GM18526 (cell line): ENCODE data around the gene KMT2C.

Source experiments
- POLR2A ChIP-seq: IDR thresholded peaks from 3 replicates; pipeline ENCODE4 v1.6.1; 2011; ENCODE audit not compliant: insufficient read length; ENCODE audit errors: extremely low read depth

KMT2C gene

DNA sequence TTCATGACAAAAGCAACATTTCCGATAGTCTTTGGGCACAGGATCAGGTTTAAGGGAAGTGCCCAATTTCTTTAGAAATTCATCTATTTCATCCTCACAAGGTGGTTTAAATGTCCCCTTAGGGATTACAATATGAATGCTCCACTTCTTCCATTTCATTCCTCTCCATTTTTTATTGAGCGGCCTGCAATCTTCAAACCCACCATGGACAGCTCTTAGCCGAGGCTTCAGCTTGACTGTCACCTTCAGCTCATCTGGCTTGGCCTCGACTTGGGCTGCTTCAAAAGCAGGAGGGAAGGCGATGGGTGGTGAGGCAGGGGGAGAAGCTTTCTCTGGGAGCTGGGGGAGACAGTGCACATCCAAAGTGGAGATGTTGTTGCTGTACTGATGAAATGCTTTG lies 287.1 kb downstream of the KMT2C start:
- TF ChIP-seq POLR2A, result no peak

DNA sequence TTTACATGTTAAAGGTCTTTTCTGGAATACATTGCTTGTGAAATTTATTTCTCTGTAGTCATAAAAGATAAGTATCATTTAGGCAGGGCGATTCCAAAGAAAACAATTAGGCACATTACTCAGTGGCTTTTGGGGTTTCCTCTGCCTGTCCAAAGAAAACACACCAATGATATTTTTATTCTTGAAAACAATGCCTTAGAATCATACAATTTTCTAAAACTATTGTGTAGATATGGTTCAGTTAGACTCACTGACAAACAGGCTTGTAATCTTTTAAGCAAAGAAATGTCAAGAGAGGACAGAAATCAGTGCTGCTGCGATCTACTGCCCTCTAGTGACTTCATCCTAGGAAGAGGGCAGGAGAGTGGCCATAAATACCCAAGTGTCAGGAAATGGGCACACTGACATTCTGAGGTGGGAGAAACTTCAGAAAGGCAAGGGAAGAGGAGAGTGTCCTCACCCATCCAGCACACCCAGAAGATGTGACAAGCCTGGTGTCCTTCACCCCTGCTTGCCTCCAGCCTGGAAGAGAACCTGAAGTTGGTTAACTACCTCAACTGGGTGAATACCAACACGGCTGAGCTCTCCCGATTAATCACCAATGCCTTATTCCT lies 289.8 kb downstream of the KMT2C start:
- TF ChIP-seq POLR2A, result no peak

DNA sequence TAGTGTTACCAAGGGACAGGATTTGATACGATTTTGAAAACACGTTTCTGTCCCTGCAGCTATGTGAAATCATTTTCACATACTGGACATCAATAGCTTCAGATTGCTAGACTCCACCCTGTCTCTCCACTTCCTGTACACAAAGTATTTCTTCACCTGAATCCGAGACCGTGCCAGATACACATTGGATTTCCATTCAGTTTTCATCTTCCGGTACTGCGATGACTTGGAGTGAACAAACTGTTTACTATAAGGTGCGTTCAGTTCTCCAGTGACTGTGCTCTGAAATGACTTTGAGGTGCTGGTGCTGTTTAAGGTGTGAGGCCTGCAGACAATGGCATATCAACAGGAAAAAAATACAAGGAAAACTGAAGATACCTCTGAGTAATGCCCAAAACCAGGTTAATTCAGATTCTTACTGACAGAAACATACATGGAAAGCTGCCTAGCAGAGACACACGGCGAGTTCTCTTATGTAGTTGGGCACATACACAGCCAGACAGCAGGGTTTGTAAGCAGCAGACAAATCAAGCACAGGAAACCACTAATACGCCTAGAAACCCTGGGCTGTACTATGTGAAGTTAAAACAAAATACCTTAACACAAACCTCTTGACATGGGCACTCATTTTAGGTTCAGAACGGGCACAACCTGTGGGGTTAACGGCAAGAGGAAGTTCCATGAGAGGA lies 291.1 kb downstream of the KMT2C start:
- no peak for TF ChIP-seq POLR2A

DNA sequence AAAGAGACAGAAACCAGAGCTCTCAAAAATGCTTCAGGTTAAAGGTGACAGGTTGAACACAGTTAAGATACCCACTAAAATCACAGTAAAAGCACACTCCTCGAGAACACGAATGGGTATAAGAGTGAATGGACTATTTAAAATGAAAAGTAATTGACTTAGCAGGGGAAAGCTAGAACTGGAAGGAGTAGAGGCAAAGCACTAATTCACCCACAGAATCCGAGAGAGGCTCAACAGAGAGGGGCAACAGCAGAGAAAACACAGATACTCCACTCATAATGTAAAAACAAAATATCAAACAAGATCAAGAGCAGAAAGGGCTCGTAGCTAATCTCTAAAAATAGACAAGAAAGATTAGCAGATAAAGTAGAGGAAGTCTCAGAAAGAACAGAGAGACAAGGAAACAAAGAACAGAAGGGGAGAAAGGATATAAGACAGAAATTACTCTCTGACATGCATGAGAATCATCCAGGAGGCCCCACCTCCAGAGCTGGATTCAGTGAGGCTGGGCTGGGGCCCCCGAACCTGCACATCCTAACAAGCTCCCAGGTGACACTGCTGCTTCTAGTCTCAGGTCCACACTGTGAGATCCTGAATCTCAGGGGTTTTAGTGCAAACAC lies 292.7 kb downstream of the KMT2C start:
- TF ChIP-seq POLR2A, result no peak

DNA sequence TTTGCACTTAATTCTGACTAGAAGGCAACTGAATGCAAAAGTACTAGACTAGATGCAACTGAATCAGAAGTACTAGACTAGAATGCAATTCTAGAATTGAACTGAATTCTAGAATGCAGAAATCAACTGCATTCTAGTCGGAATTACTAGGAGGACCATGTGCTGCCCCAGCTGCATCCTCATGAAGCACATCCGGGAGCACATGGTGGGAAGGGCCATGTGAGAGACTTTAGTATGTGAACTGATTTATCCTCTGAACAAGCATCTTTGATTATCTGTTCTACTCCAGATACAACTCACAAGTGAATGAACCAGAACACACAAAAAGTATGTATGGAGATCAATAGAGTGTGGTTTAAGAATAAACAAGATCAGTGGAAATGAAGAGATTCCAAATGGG lies 295.2 kb downstream of the KMT2C start:
- no peak for TF ChIP-seq POLR2A

DNA sequence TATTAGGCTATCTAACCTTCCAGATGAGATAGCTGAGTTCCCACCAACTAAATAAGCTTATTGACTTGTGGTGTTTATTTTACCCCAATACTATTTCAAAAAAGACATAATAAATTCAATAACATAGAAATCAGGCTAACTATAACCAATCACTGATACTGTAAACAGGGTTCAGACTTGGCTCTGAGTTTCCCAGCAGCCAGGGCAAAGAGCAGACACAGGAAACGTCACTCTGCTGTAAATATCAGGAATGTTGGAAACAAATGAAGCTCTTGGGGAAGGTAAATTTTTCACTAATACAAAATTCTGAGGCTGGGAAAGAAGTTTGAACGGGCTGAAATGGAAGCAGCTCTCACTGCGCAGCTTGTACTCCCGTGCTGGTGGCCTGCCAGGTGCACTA lies 295.7 kb downstream of the KMT2C start:
- no peak for TF ChIP-seq POLR2A

DNA sequence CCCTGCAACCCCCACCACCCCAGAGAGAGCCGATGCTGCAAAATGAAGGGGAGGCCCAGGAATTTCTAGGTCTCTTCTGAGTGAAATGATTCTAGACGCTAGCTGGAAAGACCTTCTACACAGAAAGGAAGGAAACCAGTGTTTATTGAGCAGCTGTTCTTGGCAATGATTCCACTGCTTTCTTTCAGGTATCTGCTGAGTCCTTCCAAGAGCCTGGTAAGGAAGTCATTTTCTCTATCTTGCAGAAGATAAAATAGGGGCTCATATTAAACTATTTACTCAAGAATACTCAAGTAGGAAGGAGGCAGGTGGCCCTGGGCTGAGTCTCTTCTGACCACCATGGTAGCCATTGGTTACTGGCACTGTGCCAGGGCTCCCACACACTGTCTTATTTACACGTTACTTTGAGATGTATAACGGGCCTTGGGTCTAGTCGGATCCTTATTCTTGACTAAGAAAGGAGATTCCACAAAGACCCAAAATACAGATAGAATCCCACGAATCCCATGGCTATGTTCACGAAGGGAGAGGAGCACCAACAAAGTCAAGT lies 298.3 kb downstream of the KMT2C start:
- TF ChIP-seq POLR2A, result no peak

DNA sequence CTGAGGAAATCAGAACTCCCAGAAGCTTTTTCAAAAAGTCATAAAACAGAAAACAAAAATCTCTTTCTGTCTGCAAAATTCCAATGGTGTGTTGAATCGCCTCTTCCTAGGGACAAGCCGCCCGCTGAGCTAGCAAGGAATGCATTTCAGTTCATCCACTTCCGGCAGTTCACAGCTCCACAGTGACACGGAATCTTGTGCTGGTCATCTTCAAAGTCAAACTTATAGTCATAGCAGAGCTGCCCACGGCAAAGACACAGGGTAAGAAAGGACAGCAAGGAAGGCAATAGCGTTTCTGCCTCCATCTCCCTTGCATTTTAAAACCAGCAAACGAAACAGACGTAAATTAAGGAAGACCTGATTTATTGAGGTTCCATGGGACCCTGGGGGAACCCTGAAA lies 299.1 kb downstream of the KMT2C start:
- TF ChIP-seq POLR2A, result no peak

DNA sequence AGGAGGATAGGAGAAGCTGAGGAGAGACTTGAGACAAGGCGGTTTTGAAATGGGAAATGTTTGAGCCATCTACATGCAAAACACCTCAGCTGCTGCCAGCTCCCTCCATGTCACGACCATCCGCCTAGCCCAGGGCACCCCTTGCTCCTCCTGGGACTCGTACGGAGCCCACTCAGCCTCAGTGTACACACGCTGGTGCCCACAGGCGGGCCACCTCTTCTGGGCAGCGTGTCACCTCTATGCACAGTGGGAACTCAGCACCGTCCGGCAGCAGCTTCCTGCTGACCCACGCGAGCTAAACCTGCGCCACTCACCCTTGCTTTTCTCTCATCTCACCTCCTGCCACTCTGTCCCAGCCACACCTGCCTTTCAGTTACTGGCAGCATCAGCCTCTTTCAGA lies 302.0 kb downstream of the KMT2C start:
- TF ChIP-seq POLR2A, result no peak

DNA sequence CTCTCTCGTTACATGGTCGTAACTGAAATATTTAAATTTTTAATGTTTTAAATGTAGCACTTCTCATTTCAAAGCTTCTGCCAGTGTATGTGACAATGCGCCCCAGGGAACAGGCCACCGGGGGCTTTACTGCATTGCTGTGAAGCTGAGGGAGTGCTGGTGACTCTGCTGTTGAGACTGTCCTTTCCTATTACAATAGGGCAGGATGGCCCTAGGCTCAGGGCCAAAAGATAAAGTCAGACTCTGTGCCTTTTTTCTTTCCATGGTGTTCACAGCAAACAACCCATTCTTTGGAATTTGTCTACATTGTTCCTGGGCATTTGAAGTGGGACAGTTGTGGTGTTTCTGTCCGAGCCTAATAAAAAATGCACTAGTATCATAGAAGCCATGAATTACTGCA lies 303.0 kb downstream of the KMT2C start:
- TF ChIP-seq POLR2A, result no peak

DNA sequence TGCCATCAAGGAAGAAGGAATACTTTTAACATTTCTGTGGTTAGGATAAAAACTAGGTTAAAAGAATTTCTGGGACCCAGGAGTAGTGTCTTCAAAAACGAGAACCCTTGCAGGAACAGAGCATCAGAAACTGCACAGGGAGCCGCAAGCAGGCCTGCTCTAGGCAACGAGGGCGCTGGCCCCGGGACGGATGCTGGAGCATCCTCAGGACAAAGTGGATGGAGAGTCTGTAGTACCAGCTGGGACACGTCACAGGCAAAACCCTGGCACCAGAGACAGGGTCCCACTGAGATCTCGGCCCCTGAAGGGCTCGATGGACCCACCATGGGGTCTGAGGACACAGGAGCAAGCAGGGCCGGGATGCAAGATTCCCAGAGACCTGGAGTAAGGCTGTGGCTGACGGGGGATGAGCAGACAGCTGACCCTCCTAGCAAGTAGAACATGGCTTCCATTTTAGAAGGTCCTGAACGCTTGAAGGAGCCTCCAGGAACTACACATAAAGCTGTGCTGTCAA lies 303.8 kb downstream of the KMT2C start:
- TF ChIP-seq POLR2A, result no peak

DNA sequence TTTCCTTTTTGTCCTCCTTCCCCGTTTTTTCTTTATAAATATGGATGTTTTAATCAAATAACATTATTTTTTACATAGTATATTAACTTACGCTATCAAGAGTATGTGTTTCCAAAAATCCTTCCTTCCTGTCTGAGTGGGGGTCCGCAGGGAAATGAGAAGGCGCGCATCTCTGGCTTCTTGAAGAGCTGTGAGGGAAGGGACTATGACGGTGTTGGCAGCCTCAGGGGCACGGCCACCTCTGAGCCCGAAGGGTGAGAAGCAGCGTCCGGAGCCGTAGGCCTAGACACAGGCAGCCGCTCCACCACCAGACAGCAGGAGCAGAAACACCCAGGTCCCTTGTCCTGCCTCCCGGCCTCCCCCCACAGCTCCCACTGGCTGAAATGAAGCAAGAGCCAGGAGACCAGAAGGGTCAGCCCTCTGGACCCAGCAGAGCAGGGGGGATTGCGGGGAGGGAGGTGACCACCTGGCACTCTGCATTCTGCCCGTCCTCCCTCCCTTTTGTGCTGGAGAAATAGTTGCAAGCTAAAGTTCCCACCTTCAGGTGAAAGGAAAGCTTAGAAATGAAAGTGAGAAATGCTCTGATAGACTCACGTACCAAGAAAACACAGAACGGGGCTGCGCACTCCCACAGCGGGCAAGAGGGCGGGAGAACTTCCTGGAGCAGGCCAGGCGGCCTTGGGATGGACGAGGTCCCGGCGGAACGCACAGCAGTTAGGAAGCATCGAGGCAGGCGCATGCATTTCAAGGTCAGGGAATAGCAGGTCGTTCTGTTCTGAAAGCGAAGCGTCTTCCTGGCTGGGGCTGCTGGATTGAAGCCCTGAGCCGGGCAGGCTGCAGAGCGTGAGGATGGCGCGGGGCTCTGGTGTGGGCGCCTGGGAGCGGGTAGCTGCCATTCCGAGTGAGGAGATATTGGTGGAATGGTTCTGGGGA lies 304.9 kb downstream of the KMT2C start:
- no peak for TF ChIP-seq POLR2A

DNA sequence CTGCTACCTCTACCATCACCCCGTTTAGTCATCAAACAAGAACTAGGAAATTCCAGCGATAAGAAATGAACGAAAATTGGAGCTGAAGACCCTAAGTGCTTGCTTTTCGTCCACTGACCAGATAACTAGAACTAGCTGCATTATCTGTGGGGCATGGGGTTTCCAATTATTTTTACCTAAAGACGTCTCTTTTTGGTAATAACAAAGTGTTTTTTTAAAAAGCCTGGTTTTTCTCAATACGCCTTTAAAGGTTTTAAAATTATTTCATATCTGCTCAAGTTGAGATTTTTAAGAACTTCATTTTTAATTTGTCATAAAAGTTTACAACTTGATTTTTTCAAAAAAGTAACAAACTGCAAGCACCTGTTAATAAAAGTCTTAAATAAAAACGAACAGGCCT lies 306.1 kb downstream of the KMT2C start:
- TF ChIP-seq POLR2A, result no peak

DNA sequence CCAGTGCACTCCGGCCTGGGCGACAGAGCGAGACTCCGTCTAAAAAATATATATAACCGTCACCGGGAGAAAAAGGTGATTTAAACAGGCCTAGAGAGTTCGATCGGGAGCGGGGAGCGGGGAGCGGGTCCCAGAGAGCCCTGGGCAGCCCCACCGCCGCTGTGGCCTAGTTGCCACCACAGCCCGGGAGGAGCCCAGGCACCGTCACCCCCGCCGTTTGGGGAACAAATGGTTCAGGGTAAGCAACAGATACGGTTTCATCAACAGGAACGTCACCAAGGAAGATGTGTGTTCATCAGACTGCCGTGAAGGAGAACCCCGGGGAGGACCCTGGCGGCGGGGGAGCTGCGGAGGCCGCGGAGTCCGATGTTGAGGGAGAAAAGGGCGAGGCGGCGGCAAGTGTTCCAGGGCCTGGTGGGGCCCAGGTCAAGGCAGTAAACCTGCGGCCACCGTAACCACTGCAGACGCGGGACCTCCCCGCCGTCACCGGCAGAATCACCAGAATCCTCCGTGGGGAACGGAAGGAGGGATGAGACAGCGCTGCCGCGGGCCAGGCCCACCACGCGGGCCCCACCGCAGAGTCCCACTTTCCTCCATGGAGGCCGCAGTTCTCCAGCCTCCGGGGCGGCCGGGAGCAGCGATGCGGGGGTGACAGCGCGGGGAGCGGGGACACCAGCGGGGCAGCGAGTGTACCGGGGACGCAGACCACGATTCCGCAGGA lies 306.9 kb downstream of the KMT2C start:
- TF ChIP-seq POLR2A, result no peak
